Stimulated activated CD8-positive, alpha-beta memory T cell treated with anti-CD3 and anti-CD28 coated beads, Interleukin-7, amount 100 ng/mL, for 4 hours (primary cell): ENCODE measurements around the gene CNMD.
"Not testable (repeated sequence)": the region's sequence is repeated elsewhere in the genome, so short reads cannot be mapped to it uniquely, and the experiment has no call there.

Experiments used
- DNase-seq, 2 donors: peaks; one replicate each; pipeline ENCODE4 v3.0.0-alpha.2; 2020; ENCODE audit warnings: low read depth in 2 of 2

Gene CNMD

DNA sequence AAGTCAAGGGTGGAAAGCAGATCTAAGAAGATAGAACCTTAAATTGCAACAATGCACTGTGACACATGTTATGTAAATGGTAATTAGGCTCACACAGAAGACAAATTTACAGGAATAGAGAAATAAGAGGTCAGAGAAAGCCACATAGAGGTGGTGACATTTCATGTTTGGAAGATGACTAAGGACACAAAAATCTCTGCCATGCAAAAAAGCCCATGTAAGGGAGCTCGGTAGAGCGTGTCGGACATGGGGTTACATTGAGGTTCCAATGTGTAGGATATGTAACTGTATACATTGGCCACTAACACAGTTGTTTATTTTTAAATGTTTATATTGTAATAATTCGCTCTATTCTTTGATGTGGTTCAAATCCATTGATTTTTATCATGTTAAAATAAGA lies 53.2 kb downstream of the CNMD start:
- DNase-seq = no peak

DNA sequence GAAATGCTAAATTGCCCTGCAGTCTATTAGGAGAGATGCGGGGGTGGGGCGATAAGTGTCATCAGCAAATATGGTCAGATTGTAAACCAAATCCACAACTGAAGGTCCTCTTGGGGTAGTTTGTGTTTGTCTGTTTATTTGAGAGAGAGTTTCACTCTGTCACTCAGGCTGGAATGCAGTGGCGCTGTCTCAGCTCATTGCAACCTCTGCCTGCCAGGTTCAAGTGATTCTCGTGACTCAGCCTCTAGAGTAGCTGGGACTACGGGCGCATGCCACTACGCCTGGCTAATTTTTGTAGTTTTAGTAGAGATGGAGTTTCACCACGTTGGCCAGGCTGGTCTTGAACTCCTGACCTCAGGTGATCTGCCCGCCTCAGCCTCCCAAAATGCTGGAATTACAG lies 53.8 kb downstream of the CNMD start:
- not testable (repeated sequence) for DNase-seq

DNA sequence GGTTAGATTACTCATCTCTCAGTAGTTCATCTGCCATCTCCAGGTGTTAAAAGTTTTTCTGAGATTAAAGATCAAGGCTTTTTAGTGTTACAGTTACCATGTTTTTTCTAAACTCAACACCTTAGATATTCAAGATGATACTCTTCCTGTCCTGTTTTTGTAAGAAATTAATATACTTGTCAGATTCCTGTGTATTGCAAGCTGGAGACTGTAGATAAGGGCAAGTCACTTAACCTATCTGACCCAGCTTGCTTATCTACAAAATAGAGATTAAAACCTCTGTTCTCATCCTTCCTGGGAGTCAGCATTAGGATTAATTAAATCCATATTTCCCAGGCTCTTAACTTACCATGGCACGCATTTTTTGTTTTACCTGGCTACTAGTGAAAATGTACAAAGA lies 61.8 kb downstream of the CNMD start:
- DNase-seq = no peak

DNA sequence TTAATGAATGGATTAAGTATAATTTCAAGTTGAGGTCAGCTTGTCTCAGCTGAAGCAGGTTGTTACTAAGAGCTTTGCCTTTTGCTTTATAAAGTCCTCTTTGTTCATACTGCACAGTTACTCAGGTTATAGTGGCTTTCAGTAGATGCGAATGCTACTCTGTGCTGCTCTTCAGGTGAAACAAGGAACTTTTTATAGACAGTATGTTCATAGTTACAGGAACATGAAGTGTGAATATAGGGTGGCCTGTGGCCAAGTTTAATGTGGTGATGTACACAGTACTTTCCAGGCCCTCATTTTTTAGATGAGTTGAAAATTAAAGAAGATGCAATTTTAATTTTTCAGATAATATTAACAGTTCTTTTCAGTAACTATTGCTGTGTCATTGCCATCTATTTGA lies 66.2 kb downstream of the CNMD start:
- DNase-seq = no peak

DNA sequence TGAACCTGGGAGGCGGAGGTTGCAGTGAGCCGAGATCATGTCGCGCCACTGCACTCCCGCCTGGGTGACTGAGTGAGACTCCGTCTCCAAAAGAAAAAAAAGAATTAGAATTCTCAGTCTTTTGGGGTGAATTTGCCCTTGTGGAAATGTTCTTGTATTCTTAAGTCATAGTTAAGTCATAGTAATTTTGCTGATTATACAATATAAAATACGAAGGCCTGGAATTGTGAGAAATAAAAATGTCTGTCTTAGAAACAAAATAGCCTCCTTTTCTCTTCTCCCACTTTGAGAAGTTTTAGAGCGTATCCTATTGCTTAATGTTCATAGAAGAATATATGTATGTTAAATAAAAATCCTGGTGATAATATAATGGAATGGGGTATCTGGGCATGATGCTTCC lies 68.9 kb downstream of the CNMD start:
- DNase-seq = no peak

DNA sequence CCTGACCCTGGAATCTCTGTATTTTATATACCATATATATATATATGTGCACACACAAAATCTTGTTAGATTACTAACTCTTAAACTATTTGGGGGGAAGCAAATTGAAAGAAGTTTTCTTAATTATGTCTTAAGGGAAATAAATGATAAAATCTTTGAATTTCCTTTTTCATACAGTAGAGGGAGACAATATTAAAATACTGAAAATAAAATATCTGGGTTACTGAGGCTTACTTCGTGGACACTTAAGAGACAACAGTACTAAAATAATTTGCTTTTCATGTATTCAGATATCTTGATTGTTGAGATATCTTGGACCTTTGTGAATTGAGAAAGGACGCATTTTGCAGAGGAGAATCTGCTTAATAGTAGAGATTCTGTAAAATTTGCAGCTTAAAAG lies 69.9 kb downstream of the CNMD start:
- no peak for DNase-seq

DNA sequence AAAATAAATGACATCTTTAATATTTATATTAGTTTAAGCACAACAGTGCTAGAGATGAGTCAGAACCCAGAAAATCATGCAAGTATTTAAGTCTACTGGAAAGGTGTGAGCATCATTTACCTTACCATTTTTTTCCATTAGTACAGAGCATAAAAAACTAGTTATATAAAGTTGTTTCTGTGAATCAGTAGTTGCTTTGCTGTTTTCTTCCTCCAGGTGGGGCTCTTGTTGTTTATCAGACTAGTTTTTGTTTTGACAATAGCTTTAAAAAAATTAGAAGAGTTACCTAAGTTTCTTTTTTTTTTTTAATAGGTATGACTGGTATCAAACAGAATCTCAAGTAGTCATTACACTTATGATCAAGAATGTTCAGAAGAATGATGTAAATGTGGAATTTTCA lies 74.3 kb downstream of the CNMD start:
- no peak for DNase-seq

DNA sequence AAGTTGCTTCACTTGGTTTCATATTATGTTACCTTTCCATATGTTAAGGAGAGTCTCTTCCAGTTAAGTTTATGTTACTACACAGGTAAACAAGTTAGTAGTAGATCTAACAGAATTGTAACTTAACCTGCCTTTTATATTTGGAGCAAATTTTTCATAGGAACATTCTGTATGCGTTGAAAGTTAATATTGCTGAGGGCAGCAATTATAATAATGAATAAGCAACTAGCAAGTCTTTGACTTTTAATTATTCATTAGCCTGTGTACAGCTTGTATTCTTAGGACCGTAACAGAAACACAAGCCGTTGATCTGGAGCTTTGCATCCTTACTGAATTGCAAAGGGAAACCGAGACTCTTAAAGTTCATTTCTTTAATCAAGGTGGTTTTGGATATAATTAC lies 75.3 kb downstream of the CNMD start:
- DNase-seq = no peak

DNA sequence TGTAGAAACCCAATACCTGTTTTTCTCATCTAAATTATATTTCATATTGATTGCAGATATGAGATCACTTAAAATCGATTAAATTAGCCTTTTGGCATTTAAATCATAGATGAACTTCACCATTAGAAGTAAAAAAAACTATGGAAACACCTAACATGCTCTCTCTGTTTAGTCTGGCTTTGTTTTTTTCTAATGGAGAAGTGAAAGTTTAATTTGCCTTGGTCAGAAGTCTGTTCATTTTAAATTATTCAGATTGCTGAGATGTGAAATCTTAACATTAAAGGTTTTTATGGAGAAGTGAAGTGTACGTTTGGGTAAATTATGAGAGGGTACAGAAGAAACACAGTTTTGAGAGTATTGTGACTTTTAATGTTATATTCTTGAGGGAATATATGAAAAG lies 80.3 kb downstream of the CNMD start:
- DNase-seq = no peak
